ENCODE results near the gene IFNG.

- TF ChIP-seq CTCF (IDR thresholded peaks at IDR 0.05) = no peak
- no peak for TF ChIP-seq POLR2A (IDR thresholded peaks at IDR 0.05)
These were observed 30.8 kb upstream of the IFNG start for GRCh38 chr12:68190301-68190700.

All from breast epithelium (tissue), 3 donors.